GM10266 (cell line): ENCODE measurements around the gene RUNX2.

Experiments
- DNase-seq: peaks from one replicate; pipeline ENCODE4 v3.0.0; 2012; ENCODE audit errors: extremely low spot score
- CTCF ChIP-seq: IDR thresholded peaks from 2 replicates; pipeline ENCODE4 v1.5.1; 2012; ENCODE audit warnings: mild to moderate bottlenecking, low read depth; ENCODE audit not compliant: control insufficient read depth, insufficient read depth; ENCODE audit errors: missing control alignments

Gene RUNX2

GRCh38 chr6:45433533-45434380 is 105.6 kb downstream of the RUNX2 start:
- DNase-seq: no peak
- no peak for TF ChIP-seq CTCF

GRCh38 chr6:45434381-45434700 is 106.2 kb downstream of the RUNX2 start:
- no peak for DNase-seq
- no peak for TF ChIP-seq CTCF

GRCh38 chr6:45436544-45437438 is 108.7 kb downstream of the RUNX2 start:
- TF ChIP-seq CTCF: no peak

GRCh38 chr6:45437439-45437815 is 109.3 kb downstream of the RUNX2 start:
- TF ChIP-seq CTCF: no peak
- DNase-seq: no peak

More at GRCh38 chr6:45436544-45437438, 108.7 kb downstream of the RUNX2 start:
- peak; percentile 23 for DNase-seq

GRCh38 chr6:45438151-45438550 is 110.0 kb downstream of the RUNX2 start:
- DNase-seq: no peak
- no peak for TF ChIP-seq CTCF

- no peak for TF ChIP-seq CTCF
- DNase-seq: no peak
Observed at GRCh38 chr6:45438849-45439406, 110.8 kb downstream of the RUNX2 start.
